ENCODE measurements around the gene CNTFR.

CNTFR gene

DNA sequence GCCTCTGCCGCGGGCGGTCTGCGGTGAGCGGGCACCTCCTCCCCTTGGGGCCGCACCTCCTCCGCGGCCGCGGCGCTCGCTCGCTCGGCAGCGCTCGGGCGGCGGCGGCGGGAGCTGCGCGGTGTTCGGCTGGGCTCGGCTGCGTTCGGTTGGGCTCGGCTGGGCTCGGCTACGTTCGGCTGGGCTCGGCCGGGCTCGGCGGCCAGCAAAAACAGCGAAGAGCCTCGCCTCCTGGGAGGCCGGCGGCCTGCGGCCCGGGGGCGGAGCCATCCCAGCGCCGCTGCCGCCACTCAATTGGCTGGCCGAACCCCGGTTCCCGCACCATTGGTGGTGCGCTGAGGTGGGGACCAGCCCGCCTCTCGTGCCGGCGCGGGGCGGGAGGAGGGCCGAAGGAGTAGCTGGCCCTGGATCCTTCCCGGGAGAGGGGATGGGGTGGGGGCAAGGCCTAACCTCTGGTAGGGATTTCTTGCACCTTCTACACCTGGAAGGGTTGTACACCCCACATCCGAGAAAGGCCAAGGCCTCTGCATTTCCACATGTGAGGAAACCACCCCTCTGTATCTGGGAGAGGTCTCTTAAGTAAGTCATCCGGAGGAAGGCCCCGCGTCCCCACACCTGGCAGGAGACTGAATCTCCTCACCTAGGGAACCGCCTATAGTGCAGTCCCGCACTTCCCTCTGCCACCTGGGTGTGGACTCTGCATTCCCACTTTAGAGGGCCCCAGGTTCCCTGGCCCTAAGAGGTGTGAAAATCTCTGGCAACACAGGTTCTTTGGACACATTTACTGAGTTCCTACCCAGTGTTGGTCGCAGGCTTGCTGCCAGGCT lies 66.3 kb downstream of the CNTFR start, which contains the start of gene ENHO:
ENHO (minus strand) TSS at position 20 of the 827 bp plus-strand sequence. CDS start 1,295 bp downstream, outside the sequence.
- DNase-seq = peak; percentile 84

GRCh38 chr9:34522091-34522887 lies 67.2 kb downstream of the CNTFR start:
- no peak for DNase-seq

- DNase-seq = no peak
Measured at GRCh38 chr9:34521406-34522045, 68.0 kb downstream of the CNTFR start.

DNA sequence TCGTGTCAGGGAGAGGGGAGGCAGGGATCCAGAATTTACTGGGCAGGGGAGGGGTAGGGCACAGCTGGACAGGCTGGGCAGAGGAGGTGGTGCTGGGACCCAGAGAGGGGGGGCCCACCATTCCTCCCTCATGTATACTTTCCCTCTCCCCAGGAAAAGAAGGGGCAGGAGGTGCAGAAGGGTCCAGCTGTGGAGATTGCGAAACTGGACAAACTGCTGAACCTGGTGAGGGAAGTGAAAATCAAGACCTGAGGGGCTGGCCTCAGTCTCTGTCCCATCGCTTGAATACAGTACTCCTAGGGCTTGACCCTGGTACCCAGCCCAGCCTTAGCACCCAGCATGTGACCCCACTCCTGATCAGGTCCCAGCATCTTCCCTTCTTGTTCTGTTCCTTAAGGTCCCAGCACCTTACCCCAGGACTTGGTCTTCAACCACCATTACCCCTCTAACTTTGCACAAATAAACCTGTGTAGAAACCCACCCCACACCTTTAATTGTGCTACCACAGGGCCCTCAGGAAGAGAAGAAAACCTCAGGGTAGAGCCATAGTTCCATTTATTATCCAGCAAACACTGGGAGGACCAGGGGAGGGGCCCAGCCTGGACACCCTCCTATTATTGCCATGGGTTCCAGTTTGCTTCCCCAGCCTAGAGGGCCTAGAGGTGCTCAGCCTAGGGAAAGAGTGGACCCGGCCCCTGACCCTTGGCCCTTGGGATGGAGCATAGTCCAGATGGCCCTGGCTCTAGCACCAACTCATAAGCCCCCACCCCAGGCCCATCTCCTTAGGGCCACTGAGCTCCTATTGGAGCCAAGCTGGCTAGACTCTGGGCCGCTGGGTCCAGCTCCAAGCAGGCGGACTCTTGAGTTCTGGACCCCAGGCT lies 68.8 kb downstream of the CNTFR start:
- DNase-seq = no peak

- DNase-seq = no peak
Measured at GRCh38 chr9:34520096-34520495, 69.4 kb downstream of the CNTFR start.

- DNase-seq = no peak
Measured at GRCh38 chr9:34519321-34520020, 70.1 kb downstream of the CNTFR start.

DNA sequence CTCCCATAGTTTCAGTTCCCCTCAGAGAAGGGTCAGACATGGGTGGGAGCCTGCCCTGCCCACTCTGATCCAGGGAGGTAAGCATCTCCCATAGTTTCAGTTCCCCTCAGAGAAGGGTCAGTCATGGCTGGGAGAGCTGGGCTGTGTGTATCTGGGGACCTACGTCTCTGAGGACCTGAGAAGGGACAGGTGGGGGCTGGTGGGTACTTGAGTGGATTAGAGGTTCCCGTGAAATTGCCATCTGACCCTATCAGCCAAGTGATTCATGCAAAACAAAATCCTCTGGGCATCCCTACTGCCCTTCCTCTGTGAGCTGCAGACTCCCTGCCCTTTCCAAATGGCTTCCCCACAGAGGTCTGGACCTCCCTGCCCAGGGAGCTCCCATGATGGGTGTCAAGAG lies 70.6 kb downstream of the CNTFR start:
- DNase-seq = no peak

- DNase-seq = no peak
Measured at GRCh38 chr9:34518110-34518616, 71.4 kb downstream of the CNTFR start.

- no peak for DNase-seq
Measured at GRCh38 chr9:34517185-34517584, 72.3 kb downstream of the CNTFR start.

- no peak for DNase-seq
Measured at GRCh38 chr9:34515959-34516358, 73.6 kb downstream of the CNTFR start.

- DNase-seq = no peak
Measured at GRCh38 chr9:34514816-34515215, 74.7 kb downstream of the CNTFR start.

DNA sequence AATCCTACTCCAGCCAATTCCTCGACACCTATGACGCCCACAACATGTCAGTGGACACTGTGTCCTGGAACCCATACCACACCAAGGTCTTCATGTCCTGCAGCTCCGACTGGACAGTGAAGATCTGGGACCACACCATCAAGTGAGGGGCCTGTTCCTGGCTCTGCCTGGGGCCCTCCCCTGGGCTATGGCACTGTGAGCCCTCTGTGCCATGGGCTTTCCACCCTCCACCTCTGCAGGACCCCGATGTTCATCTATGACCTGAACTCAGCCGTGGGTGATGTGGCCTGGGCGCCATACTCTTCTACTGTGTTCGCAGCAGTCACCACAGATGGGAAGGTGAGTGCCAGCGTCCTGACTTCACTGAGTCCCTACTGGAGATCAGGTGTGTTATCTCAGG lies 75.1 kb downstream of the CNTFR start:
- no peak for DNase-seq

GRCh38 chr9:34513567-34514214 lies 75.8 kb downstream of the CNTFR start:
- DNase-seq = peak; percentile 36

- no peak for DNase-seq
Measured at GRCh38 chr9:34512131-34513078, 77.1 kb downstream of the CNTFR start.

DNA sequence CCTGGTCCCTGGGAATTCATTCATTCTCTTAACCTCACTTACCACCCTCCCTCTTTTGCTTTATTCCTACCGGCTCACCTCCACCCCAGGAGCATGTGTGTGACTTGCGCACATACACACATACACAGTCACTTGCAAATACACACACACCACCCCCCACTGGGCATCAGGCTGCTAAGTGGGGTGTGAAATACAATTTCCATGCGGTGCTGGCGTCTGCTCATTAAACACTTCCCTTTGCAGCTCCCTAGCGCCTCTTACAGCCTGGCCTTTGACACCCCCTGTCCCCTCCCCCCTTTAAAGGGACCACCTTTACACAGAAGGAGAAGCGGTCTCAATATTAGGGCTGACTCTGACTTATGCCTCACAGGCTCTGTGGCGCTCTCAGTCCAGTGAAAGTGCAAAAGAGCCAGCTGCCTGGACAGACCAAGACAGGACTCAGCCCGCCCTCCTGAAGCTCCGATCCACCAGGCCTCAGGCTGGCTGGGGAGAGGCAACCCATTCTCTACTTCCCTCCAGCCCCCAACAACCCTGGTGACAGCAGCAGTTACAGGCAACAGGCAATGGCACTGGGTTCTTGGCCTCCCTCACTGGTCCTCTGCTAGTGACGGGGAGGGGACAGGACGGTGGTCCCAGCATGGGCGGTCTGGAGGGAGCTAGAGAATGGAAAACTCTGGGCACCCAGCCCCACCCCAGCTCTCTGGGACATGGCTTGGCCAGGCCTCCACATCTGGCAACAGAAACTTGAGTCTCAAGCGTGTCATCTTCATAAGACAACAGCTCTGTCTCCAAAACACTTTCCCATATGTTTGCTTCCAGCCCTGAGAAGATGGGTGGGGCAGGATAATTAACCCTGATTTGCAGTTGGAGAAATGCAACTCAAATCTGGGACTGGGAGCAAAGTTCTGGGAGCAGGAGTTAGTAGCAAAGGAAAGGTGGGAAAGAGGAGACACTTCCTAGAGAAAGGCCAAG lies 78.7 kb downstream of the CNTFR start:
- no peak for DNase-seq

- no peak for DNase-seq
Measured at GRCh38 chr9:34508951-34509350, 80.6 kb downstream of the CNTFR start.

- DNase-seq = no peak
Measured at GRCh38 chr9:34508463-34508862, 81.1 kb downstream of the CNTFR start.

- no peak for DNase-seq
Measured at GRCh38 chr9:34507966-34508365, 81.6 kb downstream of the CNTFR start.

Data from fibroblast of skin of back (primary cell).